GM19099 (cell line): ENCODE results near the gene FREM1.

Experiments
- POLR2A ChIP-seq: IDR thresholded peaks from 3 replicates; pipeline ENCODE4 v1.6.1; 2011; ENCODE audit warnings: low read depth; ENCODE audit not compliant: insufficient read length; ENCODE audit errors: extremely low read depth

The FREM1 gene

GRCh38 chr9:14899042-14899814 lies 11.0 kb downstream of the FREM1 start:
- no peak for TF ChIP-seq POLR2A

- no peak for TF ChIP-seq POLR2A
These were observed 14.4 kb downstream of the FREM1 start for GRCh38 chr9:14895806-14896205.

GRCh38 chr9:14893280-14893679 lies 16.9 kb downstream of the FREM1 start:
- no peak for TF ChIP-seq POLR2A

GRCh38 chr9:14891332-14891731 lies 18.9 kb downstream of the FREM1 start:
- TF ChIP-seq POLR2A = no peak

- no peak for TF ChIP-seq POLR2A
These were observed 20.8 kb downstream of the FREM1 start for GRCh38 chr9:14889451-14889850.

- no peak for TF ChIP-seq POLR2A
These were observed 21.4 kb downstream of the FREM1 start for GRCh38 chr9:14888875-14889274.

- no peak for TF ChIP-seq POLR2A
These were observed 22.0 kb downstream of the FREM1 start for GRCh38 chr9:14888272-14888671.

- no peak for TF ChIP-seq POLR2A
These were observed 23.1 kb downstream of the FREM1 start for GRCh38 chr9:14887149-14887548.

GRCh38 chr9:14883310-14883944 lies 26.8 kb downstream of the FREM1 start:
- no peak for TF ChIP-seq POLR2A

- TF ChIP-seq POLR2A = no peak
These were observed 28.1 kb downstream of the FREM1 start for GRCh38 chr9:14882090-14882489.

GRCh38 chr9:14881006-14881405 lies 29.2 kb downstream of the FREM1 start:
- TF ChIP-seq POLR2A = no peak

GRCh38 chr9:14870090-14870489 lies 40.1 kb downstream of the FREM1 start:
- no peak for TF ChIP-seq POLR2A

- TF ChIP-seq POLR2A = no peak
These were observed 40.6 kb downstream of the FREM1 start for GRCh38 chr9:14869671-14870070.

GRCh38 chr9:14868772-14869583 lies 41.2 kb downstream of the FREM1 start:
- no peak for TF ChIP-seq POLR2A

GRCh38 chr9:14868418-14868771 lies 41.8 kb downstream of the FREM1 start:
- no peak for TF ChIP-seq POLR2A

- TF ChIP-seq POLR2A = no peak
These were observed 44.0 kb downstream of the FREM1 start for GRCh38 chr9:14866200-14866749.

- TF ChIP-seq POLR2A = no peak
These were observed 45.9 kb downstream of the FREM1 start for GRCh38 chr9:14864309-14864708.
